IPS-15b (cell line): ENCODE results near the gene CARS1.
"Not testable (repeated sequence)": the region's sequence is repeated elsewhere in the genome, so short reads cannot be mapped to it uniquely, and the experiment has no call there.

Experiments
- H3K27me3 ChIP-seq: one replicate; pipeline ENCODE4 v1.6.1; 2013; ENCODE audit warnings: low read length; ENCODE audit not compliant: control insufficient read depth, insufficient read depth
- H3K36me3 ChIP-seq: one replicate; pipeline ENCODE4 v1.6.1; 2013; ENCODE audit warnings: low read length; ENCODE audit not compliant: control insufficient read depth, insufficient read depth
- H3K4me1 ChIP-seq: one replicate; pipeline ENCODE4 v1.6.1; 2013; ENCODE audit warnings: mild to moderate bottlenecking, low read length; ENCODE audit not compliant: control insufficient read depth, insufficient read depth
- H3K4me3 ChIP-seq: one replicate; pipeline ENCODE4 v1.5.1; 2013; ENCODE audit warnings: low read depth, low read length
- H3K9ac ChIP-seq: one replicate; pipeline ENCODE4 v1.6.1; 2013; ENCODE audit warnings: low read depth, mild to moderate bottlenecking, low read length
- H3K9me3 ChIP-seq: one replicate; pipeline ENCODE4 v1.6.1; 2013; ENCODE audit warnings: mild to moderate bottlenecking, low read length; ENCODE audit not compliant: control insufficient read depth, insufficient read depth

The CARS1 gene

GRCh38 chr11:3073029-3073435, 15.8 kb upstream of the CARS1 start:
- Histone ChIP-seq H3K9ac (no peak overlapping the region), H3K27me3 (no peaks in the 10 kb centered on the region), H3K36me3 (no peaks in the 10 kb centered on the region), H3K9me3 (no peaks in the 10 kb centered on the region), H3K4me1 (no peaks in the 10 kb centered on the region), H3K4me3 (no peak overlapping the region)

GRCh38 chr11:3069425-3069824, 12.2 kb upstream of the CARS1 start:
- Histone ChIP-seq H3K9me3 (peaks cover 9% of the 10 kb centered on the region), H3K9ac (no peak overlapping the region), H3K36me3 (no peaks in the 10 kb centered on the region), H3K27me3 (no peaks in the 10 kb centered on the region), H3K4me3 (no peak overlapping the region), H3K4me1 (no peaks in the 10 kb centered on the region)

DNA sequence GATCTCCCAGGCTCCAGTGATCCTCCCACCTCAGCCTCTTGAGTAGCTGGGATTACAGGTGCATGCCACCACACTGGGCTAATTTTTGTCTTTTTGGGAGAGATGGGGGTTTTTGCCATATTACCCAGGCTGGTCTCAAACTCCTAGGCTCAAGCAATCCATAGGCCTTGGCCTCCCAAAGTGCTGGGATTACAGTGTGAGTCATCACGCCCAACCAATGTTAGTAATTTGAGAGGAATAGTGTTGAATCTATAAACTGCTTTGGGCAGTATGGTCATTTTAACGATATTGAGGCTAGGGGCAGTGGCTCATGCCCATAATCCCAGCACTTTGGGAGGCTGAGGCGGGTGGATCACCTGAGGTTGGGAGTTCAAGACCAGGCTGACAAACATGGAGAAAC, 9.1 kb upstream of the CARS1 start:
- H3K27me3 ChIP-seq, H3K4me3 ChIP-seq, H3K4me1 ChIP-seq, H3K9ac ChIP-seq, H3K36me3 ChIP-seq: not testable (repeated sequence)
- H3K9me3 ChIP-seq, result peaks cover 11% of the 10 kb centered on the region

- H3K4me1 ChIP-seq, H3K4me3 ChIP-seq, H3K36me3 ChIP-seq, H3K27me3 ChIP-seq, H3K9ac ChIP-seq: not testable (repeated sequence)
- peaks cover 11% of the 10 kb centered on the region for H3K9me3 ChIP-seq
These were observed 7.5 kb upstream of the CARS1 start for GRCh38 chr11:3064709-3065108.

DNA sequence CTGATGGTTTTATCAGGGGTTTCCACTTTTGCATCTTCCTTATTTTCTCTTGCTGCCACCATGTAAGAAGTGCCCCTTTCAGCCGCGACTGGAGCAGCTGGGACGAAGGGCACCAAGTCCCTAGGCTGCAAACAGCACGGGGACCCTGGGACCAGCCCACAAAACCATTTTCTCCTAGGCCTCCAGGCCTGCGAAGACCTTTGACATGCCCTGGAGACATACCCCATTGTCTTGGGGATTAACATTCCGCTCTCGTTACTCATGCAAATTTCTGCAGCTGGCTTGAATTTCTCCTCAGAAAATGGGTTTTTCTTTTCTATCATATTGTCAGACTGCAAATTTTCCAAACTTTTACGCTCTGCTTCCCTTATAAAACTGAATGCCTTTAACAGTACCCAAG, 6.7 kb upstream of the CARS1 start:
- H3K4me3 ChIP-seq, H3K36me3 ChIP-seq, H3K9ac ChIP-seq, H3K4me1 ChIP-seq, H3K27me3 ChIP-seq: not testable (repeated sequence)
- H3K9me3 ChIP-seq, result peaks cover 11% of the 10 kb centered on the region

DNA sequence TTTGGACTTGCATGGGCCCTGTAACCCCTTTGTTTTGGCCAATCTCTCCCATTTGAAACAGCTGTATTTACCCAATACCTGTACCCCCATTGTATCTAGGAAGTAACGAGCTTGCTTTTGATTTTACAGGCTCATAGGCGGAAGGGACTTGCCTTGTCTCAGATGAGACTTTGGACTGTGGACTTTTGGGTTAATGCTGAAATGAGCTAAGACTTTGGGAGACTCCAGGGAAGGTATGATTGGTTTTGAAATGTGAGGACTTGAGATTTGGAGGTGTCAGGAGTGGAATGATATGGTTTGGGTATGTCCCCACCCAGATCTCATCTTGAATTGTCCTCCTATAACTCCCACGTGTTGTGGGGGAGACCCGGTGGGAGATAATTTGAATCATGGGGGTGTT, 6.2 kb upstream of the CARS1 start:
- H3K36me3 ChIP-seq, H3K27me3 ChIP-seq, H3K4me3 ChIP-seq, H3K4me1 ChIP-seq, H3K9ac ChIP-seq: not testable (repeated sequence)
- peaks cover 11% of the 10 kb centered on the region for H3K9me3 ChIP-seq

DNA sequence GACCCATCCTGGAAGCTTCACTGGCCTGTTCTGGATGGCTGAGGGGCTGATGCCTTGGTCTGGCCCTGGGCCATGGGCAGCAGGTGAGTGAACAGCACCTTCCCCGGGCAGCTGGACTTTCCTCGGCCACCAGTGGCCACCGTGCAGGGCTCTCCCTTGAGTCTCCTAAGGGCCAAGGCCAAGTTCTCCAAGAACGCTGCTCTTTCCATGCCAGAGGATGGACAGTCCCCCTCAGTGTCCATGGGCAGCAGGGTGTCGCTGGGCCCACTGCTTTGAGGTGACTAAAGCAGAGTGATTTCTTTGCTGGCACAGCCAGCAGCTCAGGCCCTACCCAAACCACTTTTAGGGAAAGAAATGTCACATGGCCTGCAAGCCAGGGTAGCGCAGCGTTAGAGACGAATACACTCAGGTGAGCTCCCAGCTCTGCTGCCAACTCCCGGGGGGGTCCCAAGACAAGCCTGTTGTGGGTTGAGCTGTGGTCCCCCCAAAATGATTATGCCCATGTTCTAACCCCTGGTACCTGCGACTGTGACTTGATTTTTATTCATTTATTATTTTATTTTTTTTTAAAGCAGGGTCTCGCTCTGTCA, 3.3 kb upstream of the CARS1 start:
- Histone ChIP-seq H3K4me1 (no peaks in the 10 kb centered on the region), H3K27me3 (no peaks in the 10 kb centered on the region), H3K9me3 (peaks cover 9% of the 10 kb centered on the region), H3K36me3 (no peaks in the 10 kb centered on the region), H3K9ac (no peak overlapping the region), H3K4me3 (no peak overlapping the region)

DNA sequence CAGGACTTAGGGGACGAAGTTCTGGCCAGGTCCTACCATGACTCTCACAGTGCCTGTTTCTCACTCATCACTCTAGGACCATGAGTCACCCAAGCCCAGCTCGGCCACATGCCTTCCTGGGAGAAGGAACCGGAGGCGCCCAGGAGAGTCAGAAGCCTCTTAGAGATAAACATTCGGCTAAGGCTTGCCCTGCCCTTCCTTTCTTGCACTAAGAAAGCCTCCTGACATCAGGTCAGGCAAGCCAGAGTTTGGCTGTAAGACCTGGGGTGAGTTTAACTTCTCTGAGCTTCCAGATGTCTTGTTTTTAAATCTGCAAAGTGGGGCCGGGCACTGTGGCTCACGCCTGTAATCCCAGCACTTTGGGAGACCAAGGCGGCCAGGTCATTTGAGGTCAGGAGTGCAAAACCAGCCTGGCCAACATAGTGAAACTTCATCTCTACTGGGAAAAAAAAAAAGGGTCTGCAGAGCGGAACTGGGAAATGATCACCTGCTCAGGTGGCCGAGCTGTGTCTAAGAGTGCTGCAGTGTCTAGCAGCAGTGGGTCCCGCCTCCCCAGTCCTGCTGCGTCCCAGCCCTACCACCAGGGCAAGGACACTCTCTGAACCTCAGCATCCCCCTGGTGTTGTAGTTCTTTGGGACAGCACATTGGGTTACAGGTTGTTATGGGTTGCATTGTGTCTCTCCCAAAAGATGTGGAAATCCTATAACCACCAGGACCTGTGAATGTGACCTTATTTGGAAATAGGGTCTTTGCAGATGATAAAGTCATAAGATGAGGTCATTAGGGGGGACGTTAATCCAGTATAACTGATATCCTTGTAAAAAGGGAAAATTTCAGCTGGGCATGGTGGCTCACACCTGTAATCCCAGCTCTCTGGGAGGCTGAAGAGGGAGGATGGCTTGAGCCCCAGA, 1.8 kb upstream of the CARS1 start:
- Histone ChIP-seq H3K36me3 (peaks cover 3% of the 10 kb centered on the region), H3K9me3 (no peaks in the 10 kb centered on the region), H3K4me1 (no peaks in the 10 kb centered on the region), H3K9ac (no peak overlapping the region), H3K27me3 (no peaks in the 10 kb centered on the region), H3K4me3 (no peak overlapping the region)

GRCh38 chr11:3056296-3057068, 741 bp downstream of the CARS1 start:
- peaks cover 4% of the 10 kb centered on the region for H3K4me1 ChIP-seq

GRCh38 chr11:3055891-3056290, 1.3 kb downstream of the CARS1 start:
- H3K4me1 ChIP-seq, result peaks cover 4% of the 10 kb centered on the region
- H3K9ac ChIP-seq, result peak overlapping the region; percentile 37
- peak overlapping the region; percentile 90 for H3K4me3 ChIP-seq
- H3K27me3 ChIP-seq, result no peaks in the 10 kb centered on the region
- H3K9me3 ChIP-seq, result no peaks in the 10 kb centered on the region
- H3K36me3 ChIP-seq, result peaks cover 5% of the 10 kb centered on the region

More at GRCh38 chr11:3056296-3057068, 741 bp downstream of the CARS1 start:
- Histone ChIP-seq H3K36me3 (peaks cover 5% of the 10 kb centered on the region), H3K9me3 (no peaks in the 10 kb centered on the region), H3K4me3 (peak overlapping the region; percentile 90), H3K9ac (peak overlapping the region; percentile 73), H3K27me3 (no peaks in the 10 kb centered on the region)

GRCh38 chr11:3052567-3052966, 4.7 kb downstream of the CARS1 start:
- no peak overlapping the region for H3K9ac ChIP-seq

More at GRCh38 chr11:3052567-3052966, 4.7 kb downstream of the CARS1 start:
- Histone ChIP-seq H3K9me3 (no peaks in the 10 kb centered on the region), H3K27me3 (no peaks in the 10 kb centered on the region), H3K4me3 (no peak overlapping the region), H3K36me3 (peaks cover 6% of the 10 kb centered on the region), H3K4me1 (peaks cover 4% of the 10 kb centered on the region)
